Measurements from ENCODE around the gene MRPS18A. TPM values are rescaled to one million over a fixed set of nuclear protein-coding genes. Genes with fewer than 3 reads are reported as not detected.

MRPS18A gene
- total and polyA plus RNA-seq, 2 of the 8 experiments (the other 6 are each of a cell fraction or from before 2014, with no cell fraction given) = 48.3 to 121 TPM

GRCh38 chr6:43698584-43699349 is 11.2 kb upstream of the MRPS18A start:
- Histone ChIP-seq H4K8ac (ENCODE audit: extremely low read depth, insufficient read depth, low read length) (no peak overlapping the region), H3K18ac (ENCODE audit: extremely low read depth, low read length) (0 out of 2 replicates have a peak overlapping the region, but pooled peaks have one; percentile 68), H3K9me3 (ENCODE audit: insufficient read depth in 2 of 2, low read depth in 1 of 2, low read length in 1 of 2) (no peaks in the 10 kb centered on the region), H2AK5ac (ENCODE audit: low read depth, low read length) (peak overlapping the region; percentile 7; the same call in 1 of the 2 replicates), H4K91ac (replicated peaks; ENCODE audit: insufficient read length, low read length) (no peak overlapping the region), H3K4me2 (ENCODE audit: insufficient read depth in 1 of 2, low read depth in 2 of 2, low read length in 2 of 2) (peak overlapping the region in 1 of 2 experiments; percentile 27; a peak in 1 of 4 replicates), H3K79me2 (ENCODE audit: control insufficient read depth in 1 of 2, insufficient read depth in 2 of 2, low read length in 2 of 2) (no peaks in the 10 kb centered on the region), H3K79me1 (ENCODE audit: low read depth, low read length) (no peaks in the 10 kb centered on the region), H2BK5ac (ENCODE audit: low read depth, low read length) (peak overlapping the region; percentile 1; the same call in 1 of the 2 replicates), H2AFZ (ENCODE audit: low read length) (peak overlapping the region; percentile 36; the same call in 1 of the 2 replicates), H3K14ac (ENCODE audit: insufficient read length) (no peak overlapping the region), H2BK12ac (ENCODE audit: low read depth, low read length) (peak overlapping the region; percentile 11), H2BK20ac (ENCODE audit: low read length) (no peak overlapping the region; the same call in 1 of the 2 replicates), H4K20me1 (replicated peaks in 1 of 2; ENCODE audit: control insufficient read depth in 1 of 2, insufficient read depth in 2 of 2, low read length in 2 of 2) (no peaks in the 10 kb centered on the region), H3K9ac (replicated peaks in 1 of 4; ENCODE audit: extremely low read depth in 1 of 4, low read depth in 3 of 4, low read length in 3 of 4) (no peak overlapping the region), H3K56ac (replicated peaks; ENCODE audit: insufficient read length, low read depth, low read length) (no peak overlapping the region), H3K4me1 (replicated peaks in 1 of 4; ENCODE audit: control insufficient read depth in 3 of 4, insufficient read depth in 4 of 4, low read length in 3 of 4) (peaks cover 22 to 43% (median 30%) of the 10 kb centered on the region in 4 experiments), H3K23me2 (ENCODE audit: low read depth, low read length) (peaks cover 7% of the 10 kb centered on the region; the same call in 1 of the 2 replicates), H2BK15ac (ENCODE audit: low read length) (no peak overlapping the region; the same call in 1 of the 2 replicates), H4K5ac (ENCODE audit: insufficient read length, low read depth, low read length) (no peak overlapping the region), H3K4ac (replicated peaks; ENCODE audit: insufficient read length, low read depth, low read length) (no peak overlapping the region), H3K27ac (ENCODE audit: low read depth, low read length) (no peak overlapping the region), H3K36me3 (ENCODE audit: control insufficient read depth in 2 of 4, insufficient read depth in 4 of 4, low read length in 3 of 4) (no peaks in the 10 kb centered on the region), H3K27me3 (replicated peaks in 1 of 4; ENCODE audit: control insufficient read depth in 3 of 4, extremely low read depth in 1 of 4, insufficient read depth in 3 of 4, low read length in 3 of 4) (no peaks in the 10 kb centered on the region), H3K4me3 (ENCODE audit: extremely low read depth in 1 of 4, insufficient read depth in 2 of 4, low read depth in 3 of 4, low read length in 4 of 4) (peak overlapping the region in 1 of 4 experiments; percentile 2; a peak in 1 of 8 replicates), H3K23ac (ENCODE audit: insufficient read length) (no peak overlapping the region), H2BK120ac (replicated peaks; ENCODE audit: low read depth, low read length) (no peak overlapping the region)
- DNase-seq (ENCODE audit: low read depth in 1 of 2, low spot score in 2 of 2) = no peak
- FAIRE-seq = no peak
- TF ChIP-seq KDM1A (IDR thresholded peaks at IDR 0.05; ENCODE audit: borderline replicate concordance, low read length) (no peak), SIX5 (IDR thresholded peaks at IDR 0.05; ENCODE audit: low read depth, low read length) (no peak), TAF7 (optimal IDR thresholded peaks at IDR 0.05; ENCODE audit: borderline replicate concordance, low read depth, low read length) (no peak), ATF2 (IDR thresholded peaks at IDR 0.05; ENCODE audit: low read length) (no peak), SUZ12 (IDR thresholded peaks at IDR 0.05; ENCODE audit: low read length) (no peak)
- CTCF ChIA-PET (ENCODE audit: partially characterized antibody) = interaction anchor here (0.6 to 1.7 kb wide), 5 partner anchors 16 to 370 kb away, joined by 3 to 5 read pairs (median 4); no protein-coding TSS in a partner anchor
- POLR2A ChIA-PET (ENCODE audit: partially characterized antibody) = interaction anchor here (0.7 to 4.3 kb wide), 6 partner anchors 11 to 228 kb away, joined by 3 to 31 read pairs (median 4); partner anchors contain the start of gene MRPS18A
- WGBS, 2 experiments (ENCODE audit: extremely low coverage in 1 of 2, insufficient coverage in 1 of 2, insufficient read length in 1 of 2, insufficient replicate concordance in 2 of 2, low coverage in 1 of 2, low lambda C conversion rate in 2 of 2, missing lambda C conversion rate in 1 of 2) = 63% methylated on average over 8 of the region's 8 CpGs; no CpG with 5 or more reads in 1 of the 2 experiments

Data from H1 (cell line).